ENCODE data around the gene KRTAP10-8.
"Not testable (repeated sequence)": the region's sequence is repeated elsewhere in the genome, so short reads cannot be mapped to it uniquely, and the experiment has no call there.

The KRTAP10-8 gene

DNA sequence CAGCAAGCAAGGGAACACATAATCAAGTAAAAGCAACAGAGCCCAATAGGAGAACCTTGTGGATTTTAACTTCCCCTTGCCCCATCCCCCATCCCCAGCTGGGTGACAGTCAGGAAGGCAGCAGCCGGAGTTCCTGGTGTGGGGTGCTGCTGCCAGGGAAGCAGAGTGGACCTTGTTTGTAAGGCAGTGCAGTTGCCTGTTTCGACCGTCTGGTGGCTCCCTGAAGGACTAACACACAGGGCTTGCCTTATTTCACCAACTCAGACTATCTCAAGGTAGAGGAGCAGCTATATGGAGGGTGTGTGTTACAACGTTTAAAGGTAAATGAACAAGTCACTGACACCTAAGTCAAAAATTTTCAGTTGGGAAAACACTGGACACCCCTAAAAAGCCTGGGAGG is 6.6 kb downstream of the KRTAP10-8 start:
- peak; percentile 2 for DNase-seq (ENCODE audit: low spot score)

GRCh38 chr21:44618909-44619308 is 7.0 kb downstream of the KRTAP10-8 start:
- DNase-seq (ENCODE audit: low spot score): peak; percentile 16

GRCh38 chr21:44619886-44620285 is 8.0 kb downstream of the KRTAP10-8 start:
- DNase-seq (ENCODE audit: low spot score): no peak

DNA sequence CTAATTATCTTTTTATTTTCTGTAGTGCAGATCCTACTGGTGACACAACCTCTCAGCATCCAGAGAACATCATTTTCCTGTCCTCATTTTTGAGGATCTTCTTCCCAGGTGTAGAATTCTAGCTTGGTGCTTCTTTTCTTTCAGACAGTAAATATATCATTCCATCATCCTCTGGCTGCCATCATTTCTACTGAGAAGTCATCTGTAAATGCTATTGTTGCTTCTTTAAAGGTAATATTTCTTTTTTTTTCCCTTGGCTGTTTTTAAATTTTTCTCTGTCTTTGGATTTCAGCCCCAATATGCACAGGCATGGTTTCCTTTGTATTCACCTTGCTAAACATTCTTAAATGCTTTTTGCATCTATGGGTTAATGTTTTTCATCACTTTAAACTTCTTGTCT is 11.7 kb downstream of the KRTAP10-8 start:
- DNase-seq (ENCODE audit: low spot score): no peak

DNA sequence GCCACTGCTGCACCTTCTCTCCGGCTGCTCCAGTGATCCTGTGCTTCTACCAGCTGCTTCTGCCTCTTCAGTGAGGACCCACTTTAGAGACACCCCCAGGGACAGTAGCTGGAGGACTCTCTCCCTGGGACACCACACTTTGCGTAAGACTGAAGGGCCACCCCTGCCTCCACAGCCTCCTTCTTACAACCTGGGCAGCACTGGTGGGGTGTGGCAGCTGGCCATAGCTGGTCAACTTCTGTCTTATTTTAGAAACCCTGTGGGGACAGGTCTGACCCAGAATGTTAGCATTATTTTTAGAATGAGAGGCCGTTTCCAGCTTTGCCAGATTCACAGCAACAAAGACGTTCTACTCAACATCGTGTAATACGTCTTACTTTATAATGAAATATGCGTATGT is 13.9 kb downstream of the KRTAP10-8 start:
- DNase-seq (ENCODE audit: low spot score): no peak

DNA sequence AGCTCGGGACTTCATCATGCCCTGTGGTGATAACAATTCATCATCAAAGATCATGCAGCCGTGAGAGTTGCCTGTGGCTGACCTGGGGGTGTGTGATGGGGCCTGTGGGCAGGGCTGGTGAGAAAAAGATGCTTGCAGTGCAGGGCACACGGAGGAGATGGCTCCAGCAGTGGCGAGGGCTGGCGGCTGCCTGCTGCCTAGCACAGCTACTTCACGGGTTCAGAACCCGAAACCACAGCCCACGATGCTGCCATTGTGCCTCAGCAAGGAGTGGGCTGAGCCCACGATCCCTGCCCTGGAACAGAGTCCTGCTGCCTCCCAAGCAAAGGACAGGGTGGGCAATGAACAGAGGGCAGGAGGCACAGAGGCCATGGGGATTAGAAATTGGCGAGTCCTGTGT is 14.4 kb downstream of the KRTAP10-8 start:
- no peak for DNase-seq (ENCODE audit: low spot score)

DNA sequence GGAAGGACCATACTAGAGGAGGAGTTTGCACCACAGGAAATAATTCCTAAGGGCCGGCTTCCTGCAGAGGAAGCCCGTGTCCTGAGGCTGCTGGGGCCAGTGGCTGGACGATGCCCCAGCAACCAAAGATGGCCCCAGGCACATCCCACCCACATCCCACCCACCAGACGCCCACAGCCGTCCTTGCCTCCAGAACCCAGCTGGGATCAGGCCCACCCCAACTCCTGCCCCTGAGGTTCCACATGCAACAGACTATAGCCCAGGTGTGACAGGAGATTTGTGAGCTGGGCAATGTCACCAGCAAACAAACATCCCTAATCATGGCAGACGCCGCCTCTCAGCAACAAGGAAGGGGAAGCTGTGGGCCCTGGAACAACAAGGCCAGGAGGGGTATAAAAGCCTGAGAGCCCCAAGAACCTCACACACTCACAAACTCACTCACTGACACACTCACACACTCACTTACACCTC is 14.8 kb downstream of the KRTAP10-8 start, which contains the start of gene KRTAP10-9:
TSS of gene KRTAP10-9 (plus strand) at position 421 of the 471 bp plus-strand sequence. CDS start 79 bp downstream, outside the sequence.
- DNase-seq (ENCODE audit: low spot score): no peak

DNA sequence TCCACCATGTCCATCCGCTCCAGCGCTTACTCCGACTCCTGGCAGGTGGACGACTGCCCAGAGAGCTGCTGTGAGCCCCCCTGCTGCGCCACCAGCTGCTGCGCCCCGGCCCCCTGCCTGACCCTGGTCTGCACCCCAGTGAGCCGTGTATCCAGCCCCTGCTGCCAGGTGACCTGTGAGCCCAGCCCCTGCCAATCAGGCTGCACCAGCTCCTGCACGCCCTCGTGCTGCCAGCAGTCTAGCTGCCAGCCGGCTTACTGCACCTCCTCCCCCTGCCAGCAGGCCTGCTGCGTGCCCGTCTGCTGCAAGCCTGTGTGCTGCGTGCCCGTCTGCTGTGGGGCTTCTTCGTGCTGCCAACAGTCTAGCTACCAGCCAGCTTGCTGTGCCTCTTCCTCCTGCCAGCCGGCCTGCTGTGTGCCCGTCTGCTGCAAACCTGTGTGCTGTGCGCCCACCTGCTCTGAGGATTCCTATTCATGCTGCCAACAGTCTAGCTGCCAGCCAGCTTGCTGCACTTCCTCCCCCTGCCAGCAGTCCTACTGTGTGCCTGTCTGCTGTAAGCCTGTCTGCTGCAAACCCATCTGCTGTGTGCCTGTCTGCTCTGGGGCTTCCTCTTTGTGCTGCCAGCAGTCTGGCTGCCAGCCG is 15.4 kb downstream of the KRTAP10-8 start:
- not testable (repeated sequence) for DNase-seq (ENCODE audit: low spot score)

DNA sequence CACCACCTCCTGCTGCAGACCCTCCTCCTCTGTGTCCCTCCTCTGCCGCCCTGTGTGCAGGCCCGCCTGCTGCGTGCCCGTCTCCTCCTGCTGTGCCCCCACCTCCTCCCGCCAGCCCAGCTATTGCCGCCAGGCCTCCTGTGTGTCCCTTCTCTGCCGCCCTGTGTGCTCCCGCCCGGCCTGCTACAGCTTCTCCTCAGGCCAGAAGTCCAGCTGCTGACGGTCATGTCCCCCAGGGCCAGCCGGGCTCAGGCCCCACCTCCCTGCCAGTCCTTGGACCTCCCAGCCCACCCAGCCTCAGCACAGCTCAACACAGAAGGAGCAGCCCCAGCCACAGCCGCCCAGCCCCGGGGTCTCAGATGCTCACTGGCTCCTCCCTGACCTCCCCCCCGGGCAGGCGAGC is 16.0 kb downstream of the KRTAP10-8 start:
- DNase-seq (ENCODE audit: low spot score): not testable (repeated sequence)

DNA sequence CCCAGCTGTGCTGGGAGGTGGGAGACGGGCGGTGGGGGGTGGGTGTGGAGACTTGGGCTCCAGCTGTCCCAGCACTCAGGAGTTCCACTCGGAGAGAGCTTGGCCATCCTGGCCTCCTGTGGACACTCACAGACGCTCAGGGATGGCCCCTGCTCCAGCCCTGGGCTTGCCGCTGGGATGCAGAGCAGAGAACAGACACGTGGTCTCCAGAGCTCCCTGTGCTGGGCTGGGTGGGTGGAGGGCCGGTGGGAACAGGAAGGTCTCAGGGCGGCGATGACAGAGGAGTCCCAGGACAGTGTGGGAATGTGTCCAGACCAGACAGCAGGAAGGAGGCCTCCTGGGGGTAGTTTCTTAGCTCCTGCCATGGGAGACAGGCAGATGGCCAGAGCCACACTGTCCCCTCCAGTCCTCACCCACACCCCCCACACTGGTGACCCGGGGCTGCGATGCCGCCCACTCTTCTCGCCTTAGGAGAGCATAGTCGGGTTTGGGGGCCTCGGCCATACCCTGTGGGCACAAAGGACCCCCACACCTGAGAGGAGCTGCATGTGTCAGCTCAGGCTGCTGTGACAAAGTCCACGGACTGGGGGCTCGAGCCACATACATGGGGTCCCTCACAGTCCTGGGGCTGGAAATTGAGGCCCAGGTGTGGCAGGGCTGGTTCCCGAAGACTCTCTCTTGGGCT is 17.0 kb downstream of the KRTAP10-8 start:
- no peak for DNase-seq (ENCODE audit: low spot score)

- no peak for DNase-seq (ENCODE audit: low spot score)
Observed at GRCh38 chr21:44630440-44630839, 18.6 kb downstream of the KRTAP10-8 start.

DNA sequence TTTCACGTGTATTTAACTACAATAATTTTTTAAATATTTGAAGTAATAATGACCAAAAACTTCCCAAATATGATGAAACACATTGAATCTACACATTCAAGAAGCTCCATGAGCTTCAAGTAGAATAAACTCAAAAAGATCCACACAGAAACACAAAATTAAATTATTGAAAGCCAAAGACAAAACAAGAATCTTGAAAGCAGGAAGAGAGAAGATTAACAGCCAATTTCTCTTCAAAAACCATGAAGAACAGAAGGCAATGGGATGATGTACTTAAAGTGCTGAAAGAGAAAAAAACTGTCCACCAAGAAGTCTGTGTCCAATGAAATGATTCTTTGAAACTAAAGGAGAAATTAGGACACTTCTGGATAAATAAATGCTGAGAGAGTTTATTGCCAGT is 20.2 kb downstream of the KRTAP10-8 start:
- DNase-seq (ENCODE audit: low spot score): no peak

GRCh38 chr21:44636209-44637017 is 24.5 kb downstream of the KRTAP10-8 start:
- no peak for DNase-seq (ENCODE audit: low spot score)

DNA sequence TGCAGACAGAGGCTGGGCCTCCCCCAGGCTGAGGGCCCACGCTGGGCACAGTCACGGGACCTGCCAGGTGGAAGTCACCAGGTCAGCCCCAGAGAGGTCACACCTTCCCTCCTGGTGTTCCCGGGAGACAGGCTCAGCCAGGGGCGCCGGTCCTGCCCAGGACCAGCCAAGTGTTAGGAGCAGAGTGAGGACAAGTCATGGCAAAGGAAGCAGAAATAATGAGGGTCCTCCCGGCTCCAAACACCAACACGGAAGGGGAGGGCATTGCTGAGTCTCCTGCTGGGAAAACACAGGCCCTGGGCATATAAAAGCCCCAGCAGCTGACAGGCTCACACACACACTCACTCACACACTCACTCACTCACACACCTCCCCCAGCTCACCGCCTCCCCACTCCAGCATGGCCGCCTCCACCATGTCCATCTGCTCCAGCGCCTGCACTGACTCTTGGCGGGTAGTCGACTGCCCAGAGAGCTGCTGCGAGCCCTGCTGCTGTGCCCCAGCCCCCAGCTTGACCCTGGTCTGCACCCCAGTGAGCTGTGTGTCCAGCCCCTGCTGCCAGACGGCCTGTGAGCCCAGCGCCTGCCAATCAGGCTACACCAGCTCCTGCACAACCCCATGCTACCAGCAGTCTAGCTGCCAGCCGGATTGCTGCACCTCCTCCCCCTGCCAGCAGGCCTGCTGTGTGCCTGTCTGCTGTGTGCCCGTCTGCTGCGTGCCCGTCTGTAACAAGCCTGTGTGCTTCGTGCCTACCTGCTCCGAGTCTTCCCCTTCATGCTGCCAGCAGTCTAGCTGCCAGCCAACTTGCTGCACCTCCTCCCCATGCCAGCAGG is 25.4 kb downstream of the KRTAP10-8 start, which contains the start of gene KRTAP10-10:
TSS of gene KRTAP10-10 (plus strand) at position 339 of the 833 bp plus-strand sequence. CDS start at position 401, 62 bp downstream.
- no peak for DNase-seq (ENCODE audit: low spot score)

GRCh38 chr21:44637851-44638348 is 26.0 kb downstream of the KRTAP10-8 start:
- DNase-seq (ENCODE audit: low spot score): not testable (repeated sequence)

DNA sequence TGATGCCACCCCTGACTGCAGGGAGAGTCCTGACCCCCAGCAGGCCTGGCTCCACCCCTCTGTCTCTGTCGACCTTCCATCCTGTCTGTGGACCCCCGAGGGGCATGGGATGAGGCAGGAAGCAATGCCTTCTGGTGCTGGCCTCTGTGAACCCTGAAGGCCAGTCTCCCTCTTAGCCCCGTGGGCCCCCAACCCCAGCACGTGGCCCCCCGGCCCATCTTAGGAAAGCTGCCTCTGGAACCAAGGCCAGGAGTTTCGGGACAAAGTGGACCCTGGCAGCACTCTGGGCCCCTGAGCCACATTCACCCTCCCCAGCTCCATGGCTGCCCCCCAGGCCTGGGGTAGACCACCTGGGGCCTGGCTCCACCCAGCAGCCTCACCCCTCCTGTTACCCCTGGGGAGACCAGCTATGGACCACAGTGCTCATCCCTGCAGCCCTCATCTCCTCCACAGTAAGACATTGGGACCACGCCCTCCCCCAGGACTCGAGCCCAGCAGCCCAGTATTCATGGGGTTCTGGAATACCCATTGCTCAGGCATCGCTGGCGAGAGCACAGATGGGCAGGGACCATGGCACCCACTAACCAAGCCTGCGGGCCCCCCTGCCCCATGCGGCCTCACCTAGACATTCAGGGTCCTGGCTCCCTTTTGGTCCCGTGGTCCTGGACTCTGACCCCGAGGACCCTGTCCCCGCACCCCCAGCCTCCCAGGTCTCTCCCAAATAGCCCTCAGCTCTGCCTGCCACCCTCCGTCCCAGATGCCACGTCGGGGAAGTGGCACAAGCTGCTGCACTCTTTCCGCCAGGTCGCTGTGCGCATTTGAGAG is 26.8 kb downstream of the KRTAP10-8 start:
- not testable (repeated sequence) for DNase-seq (ENCODE audit: low spot score)

DNA sequence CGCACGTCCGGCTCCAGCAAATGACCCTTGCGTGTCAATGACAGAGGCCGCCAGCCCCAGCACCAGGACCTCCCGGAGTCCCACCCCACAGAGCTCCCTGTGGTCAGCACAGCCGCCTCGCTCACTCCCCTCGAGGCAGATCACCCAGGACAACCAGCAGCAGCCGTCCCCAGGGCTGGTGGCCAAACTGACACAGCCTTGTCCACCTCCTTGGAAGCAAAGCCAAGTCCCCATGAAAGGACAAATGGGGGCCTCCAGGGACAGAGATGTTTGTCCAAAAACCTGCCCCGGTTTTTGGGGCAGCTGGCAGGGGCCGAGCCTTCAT is 27.4 kb downstream of the KRTAP10-8 start:
- no peak for DNase-seq (ENCODE audit: low spot score)

- no peak for DNase-seq (ENCODE audit: low spot score)
Observed at GRCh38 chr21:44640761-44641160, 28.9 kb downstream of the KRTAP10-8 start.

GRCh38 chr21:44643741-44644310 is 31.9 kb downstream of the KRTAP10-8 start:
- no peak for DNase-seq (ENCODE audit: low spot score)

GRCh38 chr21:44644878-44645277 is 33.0 kb downstream of the KRTAP10-8 start:
- DNase-seq (ENCODE audit: low spot score): no peak
